NB4 (cell line): ENCODE data around the gene ARIH2.

Experiments used
- CTCF ChIP-seq: IDR thresholded peaks from one replicate; pipeline ENCODE4 v1.5.1; 2012; ENCODE audit warnings: low read depth, low read length
- MAX ChIP-seq: IDR thresholded peaks from 2 replicates; pipeline ENCODE4 v1.6.1; 2011; ENCODE audit warnings: low read depth, low read length
- MYC ChIP-seq: IDR thresholded peaks from 2 replicates; pipeline ENCODE4 v1.6.1; 2011; ENCODE audit warnings: low read depth, low read length
- POLR2A ChIP-seq: IDR thresholded peaks from 2 replicates; pipeline ENCODE4 v1.6.1; 2011; ENCODE audit warnings: mild to moderate bottlenecking; ENCODE audit not compliant: insufficient read length; ENCODE audit errors: extremely low read depth

DNA sequence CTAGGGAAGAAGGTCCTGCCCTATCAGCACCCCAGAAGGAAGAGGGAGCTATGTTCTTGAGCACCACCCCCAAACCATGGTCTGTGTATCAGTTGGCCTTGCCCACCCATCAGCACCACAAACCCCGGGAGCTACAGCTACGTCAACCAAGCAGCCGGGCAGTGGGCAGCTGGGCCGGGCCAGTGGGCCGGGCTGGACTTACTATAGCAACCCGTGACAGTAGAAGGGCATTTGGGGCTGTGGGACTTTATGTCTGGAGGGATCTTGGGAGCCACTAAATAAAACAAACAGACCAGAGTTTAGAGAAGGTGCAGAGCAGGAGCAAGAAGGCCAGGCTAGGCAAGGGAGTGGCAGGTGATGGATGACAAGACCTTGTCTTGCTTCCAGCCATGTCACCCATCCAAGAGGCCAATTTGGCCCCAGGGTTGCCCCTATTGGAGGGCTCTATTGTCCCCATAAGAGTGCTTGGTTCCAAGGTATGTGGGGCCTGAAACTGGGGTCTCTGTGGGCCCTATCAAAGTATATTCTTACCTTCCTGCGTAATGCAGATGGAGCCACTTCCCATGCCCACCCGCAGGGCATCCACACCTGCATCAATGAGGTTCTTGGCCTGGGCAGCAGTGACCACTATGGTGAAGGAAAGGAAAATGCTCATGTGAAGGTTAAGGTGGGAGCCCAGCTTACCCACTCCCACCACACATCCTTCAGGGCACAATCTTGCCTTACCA lies 107.3 kb downstream of the ARIH2 start:
- no peak for TF ChIP-seq CTCF
- TF ChIP-seq POLR2A, result no peak
- no peak for TF ChIP-seq MAX
- TF ChIP-seq MYC, result no peak
